ES-I3 (cell line): ENCODE measurements around the gene GSE1.

Experiments
- H3K36me3 ChIP-seq: 2 replicates; pipeline ENCODE4 v1.6.1; 2013; ENCODE audit warnings: mild to moderate bottlenecking, low read length, control low read depth, moderate library complexity; ENCODE audit not compliant: insufficient read depth
- H3K4me1 ChIP-seq: 2 replicates; pipeline ENCODE4 v1.6.1; 2013; ENCODE audit warnings: mild to moderate bottlenecking, control low read depth, low read length; ENCODE audit not compliant: insufficient read depth
- H3K9ac ChIP-seq: 2 replicates; pipeline ENCODE4 v1.6.1; 2013; ENCODE audit warnings: low read depth, mild to moderate bottlenecking, low read length, moderate library complexity
- H3K9me3 ChIP-seq: 2 replicates; pipeline ENCODE4 v1.6.1; 2013; ENCODE audit warnings: mild to moderate bottlenecking, low read length, moderate library complexity; ENCODE audit not compliant: control insufficient read depth, insufficient read depth

Gene GSE1

DNA sequence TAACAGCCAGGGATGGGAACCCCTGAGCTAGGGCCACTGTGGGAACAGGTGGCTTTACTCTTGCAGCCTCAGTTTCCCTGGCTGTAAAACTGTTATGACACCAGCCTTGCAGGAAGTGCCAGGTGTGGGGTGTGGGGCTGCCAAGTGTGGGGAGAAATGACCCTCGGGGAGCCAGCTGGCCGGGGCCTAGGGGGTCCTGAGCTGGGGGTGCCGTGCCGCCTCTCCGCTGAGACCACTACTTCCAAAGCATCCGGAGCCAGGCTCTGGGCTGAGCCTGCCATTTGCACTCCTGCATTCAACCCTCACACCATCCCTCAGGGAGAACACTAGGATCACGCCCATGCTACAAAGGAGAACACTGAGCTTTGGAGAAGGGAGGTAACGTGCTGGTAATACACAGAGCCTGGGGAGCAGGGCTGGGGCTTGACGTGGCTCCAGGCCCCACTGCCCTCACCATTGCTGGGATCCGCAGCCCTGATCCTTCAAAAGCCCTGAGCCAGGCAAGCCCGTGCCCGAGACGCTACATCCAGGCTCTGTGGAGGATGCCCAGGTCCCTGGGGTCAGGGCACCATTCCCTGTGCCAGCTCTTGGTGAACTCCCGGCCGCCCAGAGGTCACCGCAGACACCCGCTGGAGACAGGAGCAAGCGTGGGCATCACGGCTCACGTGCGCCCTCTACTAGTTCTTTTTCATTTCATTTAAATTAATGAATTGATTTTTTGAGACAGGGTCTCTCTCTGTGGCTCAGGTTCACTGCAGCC lies 104.5 kb downstream of the GSE1 start:
- H3K36me3 ChIP-seq = no peaks in the 10 kb centered on the region
- peaks cover 24% of the 10 kb centered on the region; the same call in 1 of the 2 replicates for H3K4me1 ChIP-seq
- no peaks in the 10 kb centered on the region; the same call in 1 of the 2 replicates for H3K9me3 ChIP-seq
- H3K9ac ChIP-seq = no peak overlapping the region

DNA sequence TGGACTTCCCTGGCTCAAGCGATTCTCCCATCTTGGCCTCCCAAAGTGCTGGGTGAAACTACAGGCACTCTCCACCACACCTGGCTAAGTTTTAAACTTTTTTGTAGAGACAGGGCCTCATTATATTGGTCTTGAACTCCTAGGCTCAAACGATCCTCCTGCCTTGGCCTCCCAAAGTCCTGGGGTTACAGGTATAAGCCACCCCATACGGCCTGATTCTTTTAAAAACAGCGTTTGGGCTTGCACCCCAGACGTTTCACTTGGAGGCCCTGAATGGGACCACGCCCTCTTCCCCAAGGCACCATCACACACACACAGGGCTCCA lies 105.0 kb downstream of the GSE1 start:
- Histone ChIP-seq H3K9ac (no peak overlapping the region), H3K4me1 (peaks cover 26% of the 10 kb centered on the region; the same call in 1 of the 2 replicates), H3K36me3 (no peaks in the 10 kb centered on the region), H3K9me3 (no peaks in the 10 kb centered on the region)

DNA sequence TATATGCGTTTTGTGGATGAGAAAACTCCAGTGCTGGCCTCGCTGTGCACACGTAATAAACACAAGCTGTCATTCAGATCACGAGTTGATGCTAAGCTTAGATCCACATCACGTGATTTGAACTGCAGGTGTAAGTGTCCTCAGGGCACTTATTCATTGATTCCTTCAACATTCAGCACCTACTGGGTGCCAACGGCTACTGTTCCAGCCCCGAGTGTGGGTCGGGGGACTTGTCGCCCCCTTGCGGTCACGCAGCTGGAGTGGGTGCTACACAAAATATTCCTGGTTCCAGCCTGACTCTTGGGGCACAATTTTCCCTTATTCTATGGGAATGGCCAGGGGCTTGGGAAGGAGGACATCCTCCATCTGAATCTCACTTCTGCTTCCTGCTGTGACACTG lies 105.6 kb downstream of the GSE1 start:
- H3K9me3 ChIP-seq = no peaks in the 10 kb centered on the region
- H3K4me1 ChIP-seq = peaks cover 26% of the 10 kb centered on the region; the same call in 1 of the 2 replicates
- H3K9ac ChIP-seq = no peak overlapping the region
- no peaks in the 10 kb centered on the region for H3K36me3 ChIP-seq

DNA sequence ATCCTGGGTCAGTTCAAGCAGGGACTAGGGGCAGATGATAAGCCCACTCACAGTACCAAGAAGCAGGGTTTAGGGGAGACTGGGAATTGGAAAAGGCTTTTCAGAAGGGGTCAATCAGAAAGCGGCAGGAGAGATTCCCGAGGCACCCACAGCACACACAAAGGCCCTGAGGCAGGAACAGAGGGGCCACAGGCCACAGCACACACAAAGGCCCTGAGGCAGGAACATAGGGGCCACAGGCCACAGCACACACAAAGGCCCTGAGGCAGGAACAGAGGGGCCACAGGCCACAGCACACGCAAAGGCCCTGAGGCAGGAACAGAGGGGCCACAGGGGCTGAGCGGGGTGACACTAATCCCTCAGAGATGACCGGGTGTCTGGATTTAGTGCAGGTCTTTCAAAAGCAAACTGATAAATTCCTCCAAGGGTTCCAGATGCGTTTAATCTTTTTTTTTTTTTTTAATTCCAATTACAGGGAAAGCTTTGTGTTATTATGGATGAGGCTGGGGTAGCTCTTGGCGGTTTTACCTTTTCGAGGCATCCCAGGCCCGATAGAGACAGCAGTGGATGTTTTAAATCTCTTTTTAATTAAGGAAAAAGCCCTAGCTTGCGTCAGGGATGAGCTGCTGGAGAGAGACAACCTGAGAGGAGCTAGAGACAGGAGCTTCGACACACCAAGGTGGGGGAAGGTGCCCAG lies 106.6 kb downstream of the GSE1 start:
- Histone ChIP-seq H3K9me3 (no peaks in the 10 kb centered on the region), H3K36me3 (no peaks in the 10 kb centered on the region), H3K9ac (no peak overlapping the region), H3K4me1 (peaks cover 26% of the 10 kb centered on the region; the same call in 1 of the 2 replicates)

DNA sequence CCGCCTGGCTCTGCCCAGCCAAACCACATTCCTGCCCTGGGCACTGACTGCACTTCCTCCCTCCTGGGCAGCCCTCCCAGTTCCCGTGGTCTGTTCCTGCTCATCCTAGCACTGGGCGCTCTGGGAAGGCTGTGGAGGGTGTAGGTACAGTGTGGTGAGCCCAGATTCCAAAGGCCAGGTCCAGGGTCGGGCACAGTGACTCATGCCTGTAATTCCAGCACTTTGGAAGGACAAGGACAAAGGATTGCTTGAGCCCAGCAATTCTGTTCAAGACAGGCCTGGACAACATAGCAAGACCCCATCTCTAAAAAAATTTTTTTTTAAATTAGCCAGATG lies 107.1 kb downstream of the GSE1 start:
- Histone ChIP-seq H3K9ac (no peak overlapping the region), H3K4me1 (peaks cover 24% of the 10 kb centered on the region; the same call in 1 of the 2 replicates), H3K36me3 (no peaks in the 10 kb centered on the region)

DNA sequence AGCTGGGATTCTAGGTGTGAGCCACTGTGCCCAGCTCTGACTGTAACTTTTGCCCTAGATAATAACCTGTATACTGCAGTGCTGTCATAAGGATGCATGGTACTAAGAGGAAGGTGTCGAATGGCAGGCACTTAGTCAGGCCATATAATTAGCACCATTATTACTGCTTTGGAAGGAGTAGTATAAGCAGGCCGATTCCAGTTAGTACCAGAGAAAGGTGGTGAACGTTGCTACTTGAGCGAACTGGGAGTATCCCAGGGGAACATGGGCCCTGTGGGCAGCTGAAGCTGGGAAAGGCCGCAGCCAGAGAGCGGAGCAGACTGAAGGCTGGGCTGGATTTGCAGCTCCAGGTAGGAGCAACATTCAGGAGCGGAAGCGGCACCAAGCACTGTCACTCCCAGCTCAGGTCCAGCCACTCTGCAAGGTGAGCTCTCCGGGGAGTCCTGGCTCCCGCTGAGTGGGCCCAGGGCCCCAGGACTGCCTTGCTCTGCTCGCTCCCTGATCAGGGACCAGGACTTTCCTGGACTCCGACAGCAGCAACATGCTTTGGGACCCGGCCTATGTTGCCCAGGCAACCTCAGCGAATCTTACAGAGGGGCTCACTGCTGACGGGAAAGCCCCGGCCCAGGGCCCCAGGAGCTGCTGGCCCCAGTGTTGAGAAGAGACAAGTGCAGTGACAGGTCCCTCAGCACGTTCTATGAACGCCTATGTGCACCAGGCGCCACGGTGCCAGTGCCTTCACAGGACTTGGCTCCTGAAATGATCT lies 109.2 kb downstream of the GSE1 start:
- H3K9ac ChIP-seq = no peak overlapping the region
- no peaks in the 10 kb centered on the region for H3K9me3 ChIP-seq
- 0 out of 2 replicates have a peak, but pooled peaks cover 4% of the 10 kb centered on the region for H3K36me3 ChIP-seq
- H3K4me1 ChIP-seq = peaks cover 13% of the 10 kb centered on the region; the same call in 1 of the 2 replicates

More for the DNA sequence above, 107.1 kb downstream of the GSE1 start:
- no peaks in the 10 kb centered on the region for H3K9me3 ChIP-seq

DNA sequence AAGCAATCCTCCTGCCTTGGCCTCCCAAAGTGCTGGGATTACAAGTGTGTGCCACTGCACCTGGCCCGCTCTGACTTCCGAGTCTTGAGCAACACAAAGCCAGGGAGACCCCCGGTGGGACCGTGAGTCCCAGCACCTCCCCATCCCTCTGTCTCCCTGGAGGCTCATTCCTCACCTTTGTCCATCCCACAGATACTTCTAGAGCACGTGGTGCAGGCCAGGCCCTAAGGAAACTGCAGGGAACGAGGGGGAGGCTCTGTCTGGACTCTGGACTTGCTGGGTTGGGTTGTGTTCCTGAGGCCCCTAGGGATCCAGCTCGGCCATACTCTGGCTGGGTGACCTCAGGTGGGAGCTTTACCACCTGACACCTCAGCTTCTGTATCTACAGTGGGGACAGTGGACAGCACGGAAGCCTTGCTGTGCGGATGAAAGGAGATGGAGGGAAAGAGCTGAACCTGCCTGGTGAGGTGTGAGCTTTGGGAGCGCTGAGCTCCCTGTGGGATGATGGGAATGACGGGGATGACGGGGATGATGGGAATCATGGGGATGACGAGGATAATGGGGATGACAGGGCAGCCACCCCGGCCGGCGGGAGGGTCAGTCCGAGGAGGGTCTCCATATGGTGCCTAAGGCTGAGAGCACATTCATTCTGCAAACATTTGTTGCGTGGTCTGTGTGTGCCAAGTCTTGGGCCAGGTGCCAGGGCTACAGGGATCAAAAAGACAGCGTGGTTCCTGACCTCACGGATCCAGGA lies 111.2 kb downstream of the GSE1 start:
- H3K36me3 ChIP-seq = 0 out of 2 replicates have a peak, but pooled peaks cover 4% of the 10 kb centered on the region
- no peaks in the 10 kb centered on the region for H3K9me3 ChIP-seq
- H3K4me1 ChIP-seq = peaks cover 12% of the 10 kb centered on the region; the same call in 1 of the 2 replicates
- H3K9ac ChIP-seq = no peak overlapping the region

DNA sequence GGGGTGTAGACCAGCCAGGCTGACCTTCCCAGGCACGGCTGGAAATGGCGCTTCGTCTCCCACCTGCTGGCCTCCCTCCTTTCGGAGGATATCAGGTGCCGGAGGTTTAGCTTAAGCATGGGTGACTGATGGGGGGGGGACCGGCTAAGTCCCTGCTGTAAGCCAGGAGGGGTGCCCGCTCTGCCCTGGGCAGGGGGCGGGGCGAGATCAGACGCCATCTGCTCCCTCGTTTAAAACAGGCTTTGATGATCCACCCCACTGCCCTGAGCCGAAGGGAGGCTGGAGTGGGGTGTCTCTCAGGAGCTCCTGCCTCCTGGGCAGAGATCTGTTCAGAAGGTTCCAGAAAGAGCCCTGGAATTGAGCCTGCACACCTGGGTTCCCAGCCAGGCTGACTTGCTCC lies 111.8 kb downstream of the GSE1 start:
- Histone ChIP-seq H3K9me3 (no peaks in the 10 kb centered on the region), H3K9ac (no peak overlapping the region), H3K36me3 (0 out of 2 replicates have a peak, but pooled peaks cover 4% of the 10 kb centered on the region), H3K4me1 (peaks cover 19% of the 10 kb centered on the region; the same call in 1 of the 2 replicates)
